GM19324 (cell line): ENCODE results near the gene TRIM44.
A peak's percentile ranks its signal among the peaks of the same experiment; 100 is the strongest.
"Not testable (repeated sequence)": the region's sequence is repeated elsewhere in the genome, so short reads cannot be mapped to it uniquely, and the experiment has no call there.

ENCODE experiments used
- ATAC-seq: cut with Tn5 transposase; IDR thresholded peaks from one replicate; pipeline ENCODE4 v1.9.1; 2021; ENCODE audit warnings: mild to moderate bottlenecking, moderate library complexity; ENCODE audit not compliant: unreplicated experiment, low FRiP score

The TRIM44 gene

GRCh38 chr11:35631891-35632290 is 30.7 kb upstream of the TRIM44 start:
- no peak for ATAC-seq

DNA sequence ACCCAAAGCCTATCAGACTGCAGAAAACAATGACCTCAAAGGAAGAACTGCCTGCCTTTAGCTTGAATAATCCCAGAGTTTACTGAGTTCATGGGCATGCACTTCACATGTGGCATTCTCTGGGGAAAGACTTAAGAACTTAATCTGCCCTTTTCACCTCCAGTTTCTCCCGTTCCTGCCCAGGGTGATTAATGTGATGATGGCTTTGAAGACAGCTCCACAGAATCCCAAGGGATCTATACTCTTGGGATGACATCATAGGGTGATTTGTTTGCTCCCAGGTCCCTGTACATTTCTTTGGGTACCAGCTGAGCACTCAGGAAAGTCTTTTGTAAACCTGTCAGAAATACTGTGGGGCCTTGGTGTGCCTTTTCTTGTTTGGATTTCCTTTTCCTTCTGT is 30.3 kb upstream of the TRIM44 start:
- ATAC-seq, result no peak

DNA sequence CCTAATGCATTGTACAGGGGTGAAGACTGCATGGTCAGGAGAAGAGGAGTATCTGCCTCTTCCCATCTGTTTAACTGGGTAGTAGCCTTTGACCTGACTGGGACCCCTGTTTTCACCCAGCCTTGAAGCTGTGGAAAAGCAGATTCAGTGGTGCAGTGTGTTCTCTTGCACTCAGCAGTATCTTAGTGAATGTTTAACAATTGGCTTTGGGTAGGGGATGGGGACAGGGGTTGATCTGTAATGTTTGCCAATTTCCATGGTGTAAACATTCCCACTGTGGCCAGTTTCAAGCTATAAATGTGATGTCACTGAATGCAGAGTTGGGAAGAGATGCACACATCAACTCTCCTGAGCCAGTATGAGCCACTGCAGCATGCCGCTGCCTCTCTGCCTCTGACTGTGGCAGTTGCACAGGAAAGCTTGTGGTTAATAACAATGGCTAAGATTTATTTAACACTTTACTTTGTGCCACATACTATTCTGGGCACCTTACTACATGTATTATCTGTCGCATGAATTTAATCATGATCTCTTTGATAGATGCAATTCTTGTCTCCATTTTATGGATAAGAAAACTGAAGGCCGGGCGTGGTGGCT is 28.6 kb upstream of the TRIM44 start:
- ATAC-seq, result no peak

GRCh38 chr11:35635933-35636332 is 26.6 kb upstream of the TRIM44 start:
- ATAC-seq, result no peak

- ATAC-seq, result no peak
Observed at GRCh38 chr11:35639591-35640179, 22.9 kb upstream of the TRIM44 start.

DNA sequence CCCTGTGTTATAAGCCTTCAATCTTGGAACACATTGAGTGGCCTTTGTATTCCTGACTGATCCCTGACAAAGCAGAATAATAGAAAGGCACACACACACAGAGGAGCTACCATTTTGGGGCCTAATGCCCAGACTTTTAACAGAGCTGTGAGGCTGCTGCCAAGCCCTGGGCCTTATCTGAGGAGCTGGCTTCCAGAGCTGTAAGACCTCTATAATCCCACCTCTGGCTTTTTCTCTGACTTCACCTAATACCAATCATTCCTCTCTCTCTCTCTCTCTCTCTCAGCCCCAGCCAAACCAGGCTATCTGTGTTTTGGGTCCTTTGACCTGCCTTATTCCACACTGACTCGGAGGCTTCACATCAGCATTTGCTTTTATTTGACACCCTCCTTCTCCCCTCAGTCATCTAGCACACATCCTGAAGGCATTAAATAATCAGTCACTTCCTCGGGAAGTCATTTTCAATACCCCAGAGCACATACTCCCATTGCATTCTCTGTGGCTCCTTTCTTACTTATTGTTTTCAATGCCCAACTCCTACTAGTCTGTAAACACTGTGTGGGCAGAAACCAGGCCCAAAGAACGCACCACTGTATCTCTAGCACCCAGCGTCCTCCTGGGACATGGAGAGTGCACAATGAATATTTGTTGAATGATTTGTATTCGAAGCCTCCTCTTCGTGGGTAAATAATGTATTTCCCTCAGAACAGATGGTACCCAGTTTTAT is 21.2 kb upstream of the TRIM44 start:
- ATAC-seq, result no peak

DNA sequence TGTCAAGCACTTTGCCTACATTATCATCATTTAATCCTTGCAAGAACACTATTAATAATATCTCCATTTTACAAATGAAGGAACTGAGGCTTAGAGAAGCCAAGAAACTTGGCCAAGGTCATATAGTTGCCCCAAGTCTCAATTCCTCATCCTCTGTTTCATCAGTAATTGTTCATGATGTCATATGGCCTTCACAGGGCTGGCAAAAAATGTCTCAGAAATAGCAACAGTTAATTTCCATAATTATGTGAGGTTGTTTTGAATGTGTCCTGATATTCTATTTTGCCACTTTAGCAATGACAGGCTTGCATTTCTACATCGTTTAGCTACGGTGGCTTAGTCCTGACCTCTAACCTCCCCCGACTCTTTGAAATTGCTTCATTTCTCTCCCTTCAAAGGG is 20.6 kb upstream of the TRIM44 start:
- no peak for ATAC-seq

DNA sequence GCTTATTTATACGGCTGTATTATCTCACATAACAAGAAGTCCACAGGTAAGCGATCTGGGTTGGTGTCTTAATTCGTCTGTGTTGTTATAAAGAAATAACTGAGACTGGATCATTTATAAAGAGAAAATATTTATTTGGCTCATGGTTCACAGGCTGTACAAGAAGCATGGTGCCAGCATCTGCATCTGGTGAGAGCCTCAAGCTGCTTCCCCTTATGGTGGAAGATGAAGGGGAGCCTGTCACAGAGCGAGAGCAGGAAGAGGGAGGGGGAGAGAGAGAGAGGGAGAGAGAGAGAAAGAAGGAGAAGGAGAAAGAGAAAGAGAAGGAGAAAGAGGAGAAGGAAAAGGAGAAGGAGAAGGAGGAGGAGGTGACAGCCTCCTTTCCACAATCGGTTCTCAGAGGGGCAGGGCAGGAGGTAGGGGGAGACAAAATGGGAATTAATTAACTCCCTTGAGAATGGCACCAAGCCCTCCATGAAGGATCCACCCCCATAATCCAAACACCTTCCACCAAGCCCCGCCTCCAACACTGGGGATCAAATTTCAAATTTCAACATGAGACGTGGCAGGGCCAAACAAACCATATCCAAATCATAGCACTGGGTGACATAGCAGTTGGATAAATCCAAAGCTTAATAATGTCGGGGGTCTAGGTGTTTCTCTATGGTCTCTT is 15.0 kb upstream of the TRIM44 start:
- no peak for ATAC-seq

DNA sequence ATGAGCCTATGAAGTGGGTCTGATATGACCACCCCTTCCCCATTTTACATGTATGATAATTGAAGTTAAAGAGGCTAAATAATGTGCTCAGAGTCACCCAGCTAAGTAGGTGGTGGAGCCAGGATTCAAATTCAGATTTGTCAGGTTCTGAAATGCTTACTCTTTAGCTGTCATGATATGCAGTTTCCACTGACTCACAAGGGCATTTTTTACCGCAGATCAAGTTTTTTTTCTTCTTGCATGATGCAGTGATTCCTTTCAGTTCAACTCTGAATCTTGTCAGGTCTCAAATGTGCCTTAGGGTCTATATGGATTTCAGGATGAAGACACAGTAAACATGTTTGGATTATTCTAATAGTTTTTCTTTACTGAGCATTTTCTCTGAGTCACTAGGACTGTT is 12.6 kb upstream of the TRIM44 start:
- no peak for ATAC-seq

DNA sequence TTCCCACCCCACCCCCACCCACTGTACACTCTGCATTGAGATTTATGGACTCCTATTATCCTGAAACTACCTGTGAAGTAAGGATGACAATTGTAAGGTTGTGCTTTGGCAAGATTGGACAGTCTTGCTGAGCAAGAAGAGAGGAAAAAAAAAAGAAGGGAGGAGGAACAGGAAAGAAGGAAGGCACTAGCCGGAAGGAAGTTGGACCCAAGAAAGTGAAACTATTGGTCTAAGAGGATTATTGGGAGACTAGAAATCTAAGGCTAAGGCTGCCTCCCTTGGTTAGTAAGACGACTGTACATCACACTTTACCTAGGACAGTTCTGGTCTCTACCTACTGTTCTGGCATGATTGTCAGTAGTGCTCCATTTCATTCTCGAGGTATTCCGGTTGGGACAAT is 12.1 kb upstream of the TRIM44 start:
- ATAC-seq, result no peak

DNA sequence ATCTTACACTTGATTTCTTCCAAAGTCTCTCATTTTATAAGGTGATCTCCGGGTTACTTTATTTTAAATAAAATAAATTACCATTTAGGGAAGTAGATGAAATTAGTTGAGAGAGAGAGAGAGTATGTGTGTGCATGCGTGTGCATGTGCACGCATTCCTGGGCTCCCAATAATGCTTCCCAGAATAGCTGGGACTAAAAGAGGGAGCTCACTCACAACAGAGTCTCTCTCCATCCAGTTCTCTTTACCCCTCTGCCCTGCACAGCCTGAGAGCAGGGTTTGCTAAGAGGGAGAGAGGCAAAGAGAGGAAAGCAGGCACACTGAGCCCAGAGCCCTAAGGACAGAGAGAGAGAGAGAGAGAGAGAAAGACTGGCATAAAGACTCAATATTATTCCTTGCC is 11.3 kb upstream of the TRIM44 start:
- ATAC-seq, result no peak

GRCh38 chr11:35652786-35653185 is 9.8 kb upstream of the TRIM44 start:
- ATAC-seq, result not testable (repeated sequence)

DNA sequence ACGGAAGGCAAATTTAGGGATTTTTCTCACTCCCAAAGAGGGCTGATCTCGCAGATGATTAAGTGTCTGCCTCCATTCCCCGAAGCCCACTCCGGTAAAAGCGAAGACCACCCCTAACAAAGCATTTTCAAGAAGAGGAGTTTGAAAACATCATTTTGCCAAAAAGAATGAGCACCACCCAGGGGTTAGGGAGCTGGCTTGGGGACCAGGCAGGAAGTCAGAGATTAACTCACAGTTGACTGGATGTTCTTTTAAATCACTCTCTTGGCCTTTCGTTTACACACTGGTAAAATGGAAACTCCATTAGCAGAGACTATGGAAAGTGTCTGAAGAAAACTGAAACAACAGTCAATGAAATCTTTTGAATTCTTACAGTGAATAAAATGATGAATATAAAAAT is 7.9 kb upstream of the TRIM44 start:
- no peak for ATAC-seq

- no peak for ATAC-seq
Observed at GRCh38 chr11:35655254-35655653, 7.3 kb upstream of the TRIM44 start.

DNA sequence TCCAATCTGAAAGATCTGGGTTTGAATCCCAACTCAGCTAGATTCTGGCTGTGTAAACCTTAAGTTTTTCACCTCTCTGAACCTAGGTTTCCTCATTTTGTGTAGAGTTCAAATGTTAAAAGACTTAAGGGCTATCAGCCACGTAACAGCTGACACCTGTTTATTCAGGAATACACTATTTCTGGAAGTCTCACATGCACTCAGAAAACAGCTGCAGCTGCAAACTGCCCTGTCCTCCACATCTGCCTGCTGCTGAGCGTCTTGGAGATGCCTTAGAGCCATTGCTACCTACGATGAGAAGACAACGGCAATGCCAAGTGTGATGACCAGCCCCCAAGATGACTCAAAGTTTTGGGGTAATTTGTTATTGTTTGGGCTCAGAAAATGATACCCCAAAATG is 6.7 kb upstream of the TRIM44 start:
- no peak for ATAC-seq

DNA sequence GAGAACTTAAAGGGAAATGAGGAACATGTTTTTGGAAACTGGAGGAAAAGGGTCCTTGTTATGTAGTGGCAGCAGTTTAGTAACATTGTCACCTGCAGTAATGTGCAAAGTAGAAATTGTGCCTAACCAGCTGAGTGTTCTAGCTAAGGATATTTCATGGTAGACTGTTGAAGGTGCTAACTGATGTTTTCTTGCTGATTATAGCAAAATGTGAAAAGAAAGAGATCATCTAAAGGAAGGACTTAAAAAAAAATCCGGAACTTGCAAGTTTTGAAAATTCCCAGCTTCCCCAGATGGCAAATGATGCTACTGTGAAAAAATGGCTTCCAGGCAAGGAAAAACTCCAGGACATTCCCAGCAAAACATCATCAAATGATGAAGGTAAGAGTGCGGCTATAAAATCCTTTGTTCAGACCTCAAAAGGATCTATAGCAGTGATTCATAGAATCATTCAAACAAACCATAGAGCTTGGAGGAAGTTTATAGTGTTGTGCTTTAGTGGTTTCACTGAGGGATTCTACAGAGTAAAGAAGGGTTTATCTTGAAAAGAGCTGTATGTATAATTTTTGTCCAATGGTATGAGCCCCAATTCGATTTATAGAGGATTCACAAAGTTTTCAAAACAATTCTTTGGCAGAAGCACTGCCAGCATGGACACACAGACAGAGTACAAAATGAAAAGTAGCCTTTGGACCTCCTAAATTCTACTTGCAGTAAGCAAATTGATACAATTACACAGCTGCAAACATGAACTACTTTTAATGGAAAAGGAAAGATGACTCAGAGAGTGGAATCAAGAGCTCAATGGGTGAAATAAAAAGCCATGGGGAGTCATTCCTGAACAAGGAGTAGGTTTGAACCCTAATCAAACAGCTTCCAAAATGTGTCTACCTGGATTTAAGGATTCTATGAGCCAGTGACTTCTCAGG is 4.3 kb upstream of the TRIM44 start:
- no peak for ATAC-seq

DNA sequence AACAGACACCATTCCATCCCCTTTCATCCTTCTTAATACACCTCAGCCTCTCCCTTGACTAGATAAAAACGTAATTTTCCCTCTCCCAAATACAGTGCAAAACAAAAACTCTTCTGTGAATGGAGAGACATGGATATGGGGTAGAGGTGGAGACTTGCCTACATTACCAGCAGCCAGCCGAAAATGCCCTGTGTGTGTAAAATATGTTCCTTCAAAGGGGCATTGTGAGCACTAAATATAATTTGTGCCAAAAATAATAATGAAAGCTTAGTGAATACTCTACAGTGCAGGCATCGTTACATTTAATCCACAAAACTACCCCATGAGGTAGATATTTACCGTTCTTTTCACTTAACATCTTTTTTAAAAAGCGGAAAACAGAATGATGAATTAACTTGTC is 1.0 kb upstream of the TRIM44 start:
- ATAC-seq, result no peak

DNA sequence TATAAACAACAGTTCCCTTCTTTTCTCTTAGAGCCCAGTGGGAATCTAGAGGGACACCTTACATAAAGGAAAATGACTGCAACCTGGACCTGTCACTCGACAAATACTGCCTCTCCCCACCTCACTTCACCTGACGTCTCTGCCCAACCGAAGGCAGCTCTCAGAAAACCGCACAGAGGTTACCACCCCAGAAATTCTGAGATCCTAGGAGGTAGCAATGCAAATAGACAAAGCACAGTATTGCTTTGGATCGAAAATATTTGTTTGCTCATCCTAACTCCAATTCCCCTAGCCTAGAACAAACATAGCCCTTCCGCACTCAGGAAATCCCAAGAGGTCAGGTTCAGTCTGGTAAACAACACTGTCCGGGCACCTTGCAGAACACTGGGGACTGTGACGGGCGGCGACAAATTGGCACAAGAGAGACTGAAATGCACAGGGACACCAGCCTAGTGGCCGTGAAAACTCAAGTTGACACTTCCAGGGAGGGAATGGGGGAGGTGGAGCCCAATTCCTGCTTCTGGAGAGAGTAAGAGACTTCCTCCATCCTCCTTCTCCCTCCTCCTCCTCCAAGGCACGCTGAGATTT is 420 bp upstream of the TRIM44 start:
- peak; percentile 45 for ATAC-seq

DNA sequence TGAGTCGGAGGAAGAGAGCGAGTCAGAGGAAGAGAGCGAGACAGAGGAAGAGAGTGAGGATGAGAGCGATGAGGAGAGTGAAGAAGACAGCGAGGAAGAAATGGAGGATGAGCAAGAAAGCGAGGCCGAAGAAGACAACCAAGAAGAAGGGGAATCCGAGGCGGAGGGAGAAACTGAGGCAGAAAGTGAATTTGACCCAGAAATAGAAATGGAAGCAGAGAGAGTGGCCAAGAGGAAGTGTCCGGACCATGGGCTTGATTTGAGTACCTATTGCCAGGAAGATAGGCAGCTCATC is 780 bp downstream of the TRIM44 start:
- ATAC-seq, result no peak

- no peak for ATAC-seq
Observed at GRCh38 chr11:35664977-35665441, 2.4 kb downstream of the TRIM44 start.
